ENCODE data around the gene IL17C. TPM values are rescaled to one million over a fixed set of nuclear protein-coding genes. Genes with fewer than 3 reads are reported as not detected.

Gene IL17C
- total and polyA plus RNA-seq, 2 donors (not counting 3 experiments of a cell fraction or from before 2014, with no cell fraction given) = 0.17 TPM; not detected in 1

DNA sequence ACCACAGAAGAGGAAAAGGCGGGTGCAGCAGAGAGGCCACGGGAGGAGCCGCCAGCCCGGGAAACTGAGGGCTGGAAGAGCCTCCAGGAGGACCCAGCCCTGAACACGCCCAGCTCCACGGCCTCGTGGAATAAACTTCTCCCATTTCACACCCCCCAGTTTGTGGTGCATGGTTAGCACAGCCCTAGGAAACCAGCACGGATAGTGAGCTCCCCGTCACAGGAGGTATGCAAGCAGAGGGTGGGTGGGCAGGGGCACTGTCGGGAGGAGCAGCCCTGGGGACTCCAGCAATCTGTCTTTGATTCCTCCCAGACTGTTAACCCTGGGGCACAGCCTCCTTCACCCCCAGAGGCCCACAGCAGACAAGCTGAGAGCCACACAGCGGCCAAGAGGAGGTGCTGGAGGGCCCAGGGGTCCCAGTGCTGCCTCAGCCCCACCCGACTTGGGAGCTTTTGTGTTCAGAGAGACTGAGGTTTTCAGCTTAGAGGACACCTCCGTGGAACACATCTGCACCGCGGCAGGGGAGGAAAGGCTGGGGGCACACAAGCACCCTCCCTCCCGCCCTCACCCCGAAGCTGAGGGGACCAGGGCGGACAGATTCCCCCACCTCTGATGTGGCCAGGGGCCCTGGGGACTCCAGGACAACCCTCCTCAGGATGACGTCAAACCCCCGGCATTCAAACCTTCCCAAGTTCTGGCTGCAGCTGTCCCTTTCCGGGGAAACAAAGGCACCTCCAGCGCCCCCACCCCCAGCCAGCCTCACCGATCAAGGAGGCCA lies 1.7 kb upstream of the IL17C start:
- dilution Hi-C loops (cut with MboI; ENCODE audit: extremely low pct_ligation_motif_present, low sequenced_read_pairs) (no loop called here), intact Hi-C loops (cut with micrococcal nuclease) (no loop called here)
- Histone ChIP-seq H3K9ac (replicated peaks; ENCODE audit: extremely low read depth, insufficient read depth, low read length) (no peak overlapping the region), H3K4me2 (ENCODE audit: insufficient read depth, low read length) (no peak overlapping the region), H3K4me3 (replicated peaks in 1 of 3; ENCODE audit: insufficient read depth in 1 of 3, low read depth in 1 of 3, low read length in 3 of 3) (no peak overlapping the region), H4K20me1 (replicated peaks; ENCODE audit: control insufficient read depth, extremely low read depth, insufficient read depth, low read length) (no peaks in the 10 kb centered on the region), H2AFZ (ENCODE audit: low read depth, low read length) (no peak overlapping the region), H3K27me3 (ENCODE audit: control insufficient read depth in 2 of 2, insufficient read depth in 2 of 2, low read length in 2 of 2) (peaks cover 9 to 19% of the 10 kb centered on the region in 2 experiments), H3K36me3 (ENCODE audit: control insufficient read depth in 2 of 2, extremely low read depth in 1 of 2, insufficient read depth in 2 of 2, low read length in 2 of 2) (no peaks in the 10 kb centered on the region), H3K9me3 (replicated peaks; ENCODE audit: control insufficient read depth, insufficient read depth, low read length) (no peaks in the 10 kb centered on the region), H3K4me1 (ENCODE audit: control insufficient read depth, extremely low read depth, insufficient read depth, low read length) (peaks cover 8% of the 10 kb centered on the region), H3K79me2 (ENCODE audit: control insufficient read depth, insufficient read depth, low read length) (no peaks in the 10 kb centered on the region), H3K9me1 (replicated peaks; ENCODE audit: control insufficient read depth, extremely low read depth, insufficient read depth, low read length) (no peaks in the 10 kb centered on the region), H3K27ac (ENCODE audit: insufficient read depth, low read depth, low read length) (no peak overlapping the region)
- DNase-seq (ENCODE audit: low read depth, low spot score) (no peak), FAIRE-seq (no peak)
- ChIA-PET CTCF (interaction anchor here (0.6 to 1.3 kb wide), 2 partner anchors 15 to 49 kb away, joined by 3 read pairs; no protein-coding TSS in a partner anchor), POLR2A (no interaction called here)
- no TSS peak for BruUV-seq (replicated peaks)
- TF ChIP-seq MYC (IDR thresholded peaks at IDR 0.05; ENCODE audit: low read depth, low read length) (no peak), FOS (IDR thresholded peaks at IDR 0.05; ENCODE audit: borderline replicate concordance, insufficient read depth, low read length) (no peak), GATA2 (IDR thresholded peaks at IDR 0.05; ENCODE audit: insufficient read depth, insufficient read length, low read depth, low read length) (no peak), JUN (IDR thresholded peaks at IDR 0.05; ENCODE audit: borderline replicate concordance, insufficient read depth, insufficient read length, low read depth) (no peak), CTCF (IDR thresholded peaks at IDR 0.05; ENCODE audit: extremely low read depth in 1 of 2, insufficient read depth in 1 of 2, low read depth in 1 of 2, low read length in 2 of 2) (no peak), POLR2A (IDR thresholded peaks at IDR 0.05; ENCODE audit: low read depth, low read length) (no peak), POLR2AphosphoS5 (IDR thresholded peaks at IDR 0.05; ENCODE audit: insufficient read depth, low read depth, low read length) (no peak), EZH2 (IDR thresholded peaks at IDR 0.05; ENCODE audit: borderline replicate concordance, low read depth, low read length, severe bottlenecking) (no peak), MAX (IDR thresholded peaks at IDR 0.05; ENCODE audit: insufficient read depth, insufficient read length) (no peak)

Measured in endothelial cell of umbilical vein (primary cell).